ENCODE measurements around the gene PCDH9.

DNA sequence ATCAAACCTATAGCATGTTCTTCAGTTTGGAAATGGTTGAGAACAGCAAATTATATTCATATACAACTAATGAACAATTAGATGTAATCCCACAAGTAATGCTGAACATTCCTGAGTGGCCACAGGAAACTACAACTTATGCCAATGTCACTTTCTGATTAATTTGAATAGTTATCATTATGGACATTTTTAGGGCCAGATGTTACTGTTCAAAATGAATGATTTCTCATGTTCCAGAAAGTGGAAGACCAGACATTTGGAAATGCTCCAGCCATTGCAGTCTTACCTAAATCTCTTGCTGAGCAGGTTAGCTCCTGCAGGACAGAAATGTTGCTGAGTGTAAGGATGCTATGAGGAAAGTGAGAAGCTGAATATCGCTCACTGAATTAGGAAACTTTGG lies 819.8 kb downstream of the PCDH9 start:
- TF ChIP-seq CTCF (IDR thresholded peaks at IDR 0.05) (no peak), POLR2A (IDR thresholded peaks at IDR 0.05) (no peak)

All from heart left ventricle (tissue), 13 donors.